Upper lobe of right lung (tissue), 1 donor: ENCODE data around the gene ZCCHC24. TPM values are rescaled to one million over a fixed set of nuclear protein-coding genes. Genes with fewer than 3 reads are reported as not detected.
A peak's percentile ranks its signal among the peaks of the same experiment; 100 is the strongest.

Experiments
- ATAC-seq: fragments of 200-7000 bp; cut with Tn5 transposase; one replicate; pipeline ENCODE4 v1.9.1; 2020; ENCODE audit warnings: mild to moderate bottlenecking, moderate library complexity
- DNase-seq: peaks from one replicate; pipeline ENCODE4 v3.0.0-alpha.2; 2020
- H3K27ac ChIP-seq: fragments of 200-600 bp; one replicate; pipeline ENCODE4 v1.8.0; 2022
- H3K27me3 ChIP-seq: fragments of 200-600 bp; one replicate; pipeline ENCODE4 v1.8.0; 2022; ENCODE audit warnings: mild to moderate bottlenecking
- H3K36me3 ChIP-seq: fragments of 200-600 bp; one replicate; pipeline ENCODE4 v1.8.0; 2022
- H3K4me1 ChIP-seq: fragments of 200-600 bp; one replicate; pipeline ENCODE4 v1.8.0; 2022
- H3K4me3 ChIP-seq: fragments of 200-600 bp; one replicate; pipeline ENCODE4 v1.8.0; 2022; ENCODE audit warnings: mild to moderate bottlenecking
- H3K9me3 ChIP-seq: fragments of 200-600 bp; one replicate; pipeline ENCODE4 v1.8.0; 2022
- intact Hi-C: fragments of 100-400 bp; cut with DNase I; formaldehyde crosslinking; loops from one replicate; pipeline ENCODE4 v1.11.0; 2022
- total RNA-seq: library from RNA; stranded (reverse); fragmentation: NEBNext Ultra II Directional; extraction: Animal tissue kit (Norgen Biotek cat#: 25700); gene quantifications from one replicate; pipeline ENCODE4 v1.2.1, GENCODE V29; 2021
- TF ChIP-seq, protein P1 (sequence below): fragments of 200-600 bp; IDR thresholded peaks from one replicate; pipeline ENCODE4 v1.8.0; 2022; ENCODE audit warnings: antibody characterized with exemption
- donor health status: DM: no; HTN: yes; CAD: no; lungs with severe emphysema.

The ZCCHC24 gene
- total RNA-seq, 1 donor from 2014 or later: 32.4 TPM

DNA sequence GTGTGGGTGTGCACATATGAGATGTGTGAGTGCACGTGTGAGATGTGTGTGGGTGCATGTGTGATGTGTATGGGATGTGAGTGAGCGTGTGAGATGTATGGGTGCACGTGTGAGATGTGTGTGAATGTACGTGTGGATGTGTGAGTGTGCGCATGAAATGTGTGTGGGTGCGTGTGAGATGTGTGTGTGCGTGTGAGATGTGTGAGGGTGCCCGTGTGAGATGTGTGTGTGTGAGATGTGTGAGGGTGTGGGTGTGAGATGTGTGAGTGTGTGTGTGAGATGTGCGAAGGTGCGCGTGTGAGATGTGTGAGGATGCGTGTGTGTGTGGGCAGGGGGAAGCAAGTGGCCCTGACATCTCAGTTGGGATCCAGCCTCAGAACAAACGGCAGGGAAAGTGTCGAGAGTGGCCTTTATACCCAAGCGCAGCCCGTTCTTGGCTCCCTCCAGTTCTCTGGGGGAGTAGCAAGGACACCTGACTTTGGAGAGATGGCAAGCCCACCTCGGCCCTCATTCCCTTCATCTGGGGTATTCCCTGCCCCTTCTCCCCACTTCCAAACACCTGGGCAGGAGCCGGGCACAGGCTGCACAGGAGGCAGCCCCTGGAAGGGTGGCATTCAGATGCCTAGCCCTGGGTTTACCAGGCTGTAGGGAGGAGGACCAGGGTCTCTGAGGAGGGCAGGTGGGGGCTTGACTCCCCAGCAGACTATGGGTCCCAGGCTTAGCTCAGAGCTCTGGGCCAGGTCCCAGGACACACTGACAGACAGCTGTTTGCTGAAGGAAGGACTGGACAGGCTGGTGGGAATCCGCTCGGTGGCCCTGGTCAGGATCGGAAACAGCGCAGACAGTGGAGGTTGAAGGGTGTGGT, 66.5 kb downstream of the ZCCHC24 start:
- intact Hi-C loops: no loop called here
- ATAC-seq (no peak), DNase-seq (no peak)
- no peaks in the 10 kb centered on the region for H3K36me3 ChIP-seq
- H3K9me3 ChIP-seq: no peaks in the 10 kb centered on the region
- TF ChIP-seq, protein P1, sequence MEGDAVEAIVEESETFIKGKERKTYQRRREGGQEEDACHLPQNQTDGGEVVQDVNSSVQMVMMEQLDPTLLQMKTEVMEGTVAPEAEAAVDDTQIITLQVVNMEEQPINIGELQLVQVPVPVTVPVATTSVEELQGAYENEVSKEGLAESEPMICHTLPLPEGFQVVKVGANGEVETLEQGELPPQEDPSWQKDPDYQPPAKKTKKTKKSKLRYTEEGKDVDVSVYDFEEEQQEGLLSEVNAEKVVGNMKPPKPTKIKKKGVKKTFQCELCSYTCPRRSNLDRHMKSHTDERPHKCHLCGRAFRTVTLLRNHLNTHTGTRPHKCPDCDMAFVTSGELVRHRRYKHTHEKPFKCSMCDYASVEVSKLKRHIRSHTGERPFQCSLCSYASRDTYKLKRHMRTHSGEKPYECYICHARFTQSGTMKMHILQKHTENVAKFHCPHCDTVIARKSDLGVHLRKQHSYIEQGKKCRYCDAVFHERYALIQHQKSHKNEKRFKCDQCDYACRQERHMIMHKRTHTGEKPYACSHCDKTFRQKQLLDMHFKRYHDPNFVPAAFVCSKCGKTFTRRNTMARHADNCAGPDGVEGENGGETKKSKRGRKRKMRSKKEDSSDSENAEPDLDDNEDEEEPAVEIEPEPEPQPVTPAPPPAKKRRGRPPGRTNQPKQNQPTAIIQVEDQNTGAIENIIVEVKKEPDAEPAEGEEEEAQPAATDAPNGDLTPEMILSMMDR: no peak
- peaks cover 26% of the 10 kb centered on the region for H3K4me1 ChIP-seq
- peak overlapping the region; percentile 74 for H3K27ac ChIP-seq
- H3K4me3 ChIP-seq: no peak overlapping the region
- no peaks in the 10 kb centered on the region for H3K27me3 ChIP-seq

DNA sequence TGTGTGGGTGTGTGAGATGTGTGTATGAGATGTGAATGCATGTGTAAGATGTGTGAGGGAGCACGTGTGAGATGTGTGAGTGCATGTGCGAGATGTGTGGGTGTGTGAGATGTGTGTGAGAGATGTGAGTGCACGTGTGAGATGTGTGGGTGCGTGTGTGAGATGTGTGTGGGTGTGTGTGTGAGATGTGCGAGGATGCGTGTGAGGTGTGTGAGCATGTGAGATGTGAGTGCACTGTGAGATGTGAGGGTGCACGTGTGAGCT, 67.1 kb downstream of the ZCCHC24 start:
- no peak overlapping the region for H3K4me3 ChIP-seq
- DNase-seq (no peak), ATAC-seq (no peak)
- no peaks in the 10 kb centered on the region for H3K36me3 ChIP-seq
- no peak overlapping the region for H3K27ac ChIP-seq
- H3K9me3 ChIP-seq: no peaks in the 10 kb centered on the region
- intact Hi-C loops: no loop called here
- H3K27me3 ChIP-seq: no peaks in the 10 kb centered on the region
- H3K4me1 ChIP-seq: peaks cover 26% of the 10 kb centered on the region
- TF ChIP-seq, protein P1: no peak

DNA sequence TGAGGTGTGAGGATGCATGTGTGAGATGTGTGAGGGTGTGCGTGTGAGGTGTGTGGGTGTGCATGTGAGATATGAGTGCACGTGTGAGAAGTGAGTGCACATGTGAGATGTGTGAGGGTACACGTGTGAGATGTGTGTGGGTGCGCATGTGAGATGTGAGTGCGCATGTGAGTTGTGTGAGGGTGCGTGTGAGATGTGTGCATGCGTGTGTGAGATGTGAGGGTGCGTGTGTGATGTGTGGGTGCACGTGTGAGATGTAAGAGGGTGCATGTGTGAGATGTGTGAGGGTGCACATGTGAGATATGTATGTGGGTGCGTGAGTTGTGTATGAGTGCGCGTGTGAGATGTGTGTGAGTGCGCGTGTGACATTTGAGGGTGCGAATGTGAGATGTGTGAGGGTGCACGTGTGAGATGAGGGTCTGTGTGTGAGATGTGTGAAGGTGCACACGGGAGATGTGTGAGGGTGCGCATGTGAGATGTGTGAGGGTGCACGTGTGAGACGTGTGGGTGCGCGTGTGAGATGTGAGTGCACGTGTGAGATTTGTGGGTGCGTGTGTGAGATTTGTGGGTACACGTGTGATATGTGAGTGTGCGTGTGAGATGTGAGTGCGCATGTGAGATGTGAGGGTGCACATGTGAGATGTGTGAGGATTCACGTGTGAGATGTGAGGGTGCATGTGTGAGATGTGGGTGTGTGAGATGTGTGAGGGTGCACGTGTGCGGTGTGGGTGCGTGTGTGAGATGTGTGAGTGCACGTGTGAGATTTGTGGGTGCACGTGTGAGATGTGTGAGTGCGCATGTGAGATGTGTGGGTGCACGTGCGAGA, 67.7 kb downstream of the ZCCHC24 start:
- Histone ChIP-seq H3K4me3 (no peak overlapping the region), H3K27ac (no peak overlapping the region), H3K27me3 (no peaks in the 10 kb centered on the region), H3K4me1 (peaks cover 26% of the 10 kb centered on the region), H3K36me3 (no peaks in the 10 kb centered on the region), H3K9me3 (no peaks in the 10 kb centered on the region)
- intact Hi-C loops: no loop called here
- DNase-seq (no peak), ATAC-seq (no peak)
- TF ChIP-seq, protein P1: no peak

- Histone ChIP-seq H3K9me3 (no peaks in the 10 kb centered on the region), H3K27me3 (no peaks in the 10 kb centered on the region), H3K4me1 (peaks cover 26% of the 10 kb centered on the region), H3K27ac (no peak overlapping the region), H3K4me3 (no peak overlapping the region), H3K36me3 (no peaks in the 10 kb centered on the region)
- ATAC-seq (no peak), DNase-seq (no peak)
- TF ChIP-seq, protein P1: no peak
- intact Hi-C loops: no loop called here
These were observed 68.5 kb downstream of the ZCCHC24 start for GRCh38 chr10:79376751-79377556.

- TF ChIP-seq, protein P1: no peak
- ATAC-seq: no peak
- Histone ChIP-seq H3K27ac (no peak overlapping the region), H3K4me3 (no peak overlapping the region), H3K27me3 (no peaks in the 10 kb centered on the region), H3K36me3 (no peaks in the 10 kb centered on the region), H3K4me1 (peaks cover 22% of the 10 kb centered on the region), H3K9me3 (no peaks in the 10 kb centered on the region)
- intact Hi-C loops: no loop called here
- DNase-seq: no peak
These were observed 69.3 kb downstream of the ZCCHC24 start for GRCh38 chr10:79376078-79376628.
